ENCODE measurements around the gene FUNDC1.

The FUNDC1 gene

GRCh38 chrX:44474410-44474809 is 68.2 kb downstream of the FUNDC1 start:
- DNase-seq: no peak

All from COR-L47 (cell line).